Lung (tissue), 12 donors: ENCODE data around the gene MDFIC. TPM values are rescaled to one million over a fixed set of nuclear protein-coding genes. Genes with fewer than 3 reads are reported as not detected.

Experiments
- ATAC-seq: fragments of 200-7000 bp; cut with Tn5 transposase; one replicate; pipeline ENCODE4 v1.9.1; 2020; ENCODE audit warnings: moderate number of reproducible peaks; ENCODE audit not compliant: insufficient read depth, low FRiP score
- DNase-seq, 3 donors: peaks; one replicate each; pipeline ENCODE4 v3.0.0-alpha.2; 2013 to 2017
- H3K27ac ChIP-seq, 2 donors: one replicate each; pipeline ENCODE4 v1.5.1; 2013; ENCODE audit warnings: mild to moderate bottlenecking in 2 of 2, moderate library complexity in 2 of 2, control low read depth in 1 of 2, inconsistent platforms in 1 of 2, low read depth in 1 of 2, low read length in 1 of 2
- H3K27me3 ChIP-seq, 3 donors: one replicate each; pipeline ENCODE4 v1.5.1; 2013; ENCODE audit warnings: low read length in 2 of 3; ENCODE audit not compliant: control insufficient read depth in 3 of 3, insufficient read depth in 3 of 3
- H3K36me3 ChIP-seq, 4 donors: one replicate each; pipeline ENCODE4 v1.5.1; 2013; ENCODE audit warnings: low read length in 4 of 4, mild to moderate bottlenecking in 1 of 4, moderate library complexity in 1 of 4; ENCODE audit not compliant: control insufficient read depth in 4 of 4, insufficient read depth in 4 of 4
- H3K4me1 ChIP-seq, 5 donors: one replicate each; pipeline ENCODE4 v1.5.1; 2013; ENCODE audit warnings: low read length in 5 of 5, mild to moderate bottlenecking in 2 of 5, moderate library complexity in 1 of 5; ENCODE audit not compliant: control insufficient read depth in 5 of 5, insufficient read depth in 5 of 5
- H3K4me3 ChIP-seq: one replicate; pipeline ENCODE4 v1.5.1; 2013; ENCODE audit warnings: mild to moderate bottlenecking, control low read depth, moderate library complexity
- H3K9ac ChIP-seq, 2 donors: one replicate each; pipeline ENCODE4 v1.5.1; 2013; ENCODE audit warnings: low read length in 2 of 2, control low read depth in 1 of 2; ENCODE audit not compliant: insufficient read depth in 1 of 2
- H3K9me3 ChIP-seq, 4 donors: one replicate each; pipeline ENCODE4 v1.5.1; 2013; ENCODE audit warnings: low read length in 3 of 4, mild to moderate bottlenecking in 1 of 4, moderate library complexity in 1 of 4; ENCODE audit not compliant: control insufficient read depth in 4 of 4, insufficient read depth in 3 of 4
- CTCF ChIP-seq: IDR thresholded peaks from 2 replicates; pipeline ENCODE4 v1.5.1; 2012; ENCODE audit warnings: mild to moderate bottlenecking; ENCODE audit errors: control extremely low read depth, extremely low read depth
- WGBS, 2 donors: extraction: QIAGEN DNeasy Blood & Tissue Kit; methylation state at CpG; one replicate each; pipeline ENCODE4 v1.1.7; 2013; 5-methylcytosine and 5-hydroxymethylcytosine counted together
- polyA plus RNA-seq, 2 donors: library from polyadenylated mRNA; stranded (reverse); fragments of 200-250 nt; gene quantifications; one replicate each; pipeline ENCODE4 v1.2.1, GENCODE V29; 2013
- total RNA-seq, 2 donors: library from RNA; depleted of rRNA in 1 of 2; stranded (reverse); fragments of >200 nt in 1 of 2; gene quantifications; one replicate each; pipeline ENCODE4 v1.2.1, GENCODE V29; 2014 to 2021
- donor health status: control.
- donor health status: control.
- donor health status: Bipolar disorder and iron deficiency.
- donor health status: healthy.
- donor health status: DM: yes; HTN: yes; CAD: no.

MDFIC gene
- total and polyA plus RNA-seq, 4 donors, result 13.3 to 55.5 (median 25.5) TPM

DNA sequence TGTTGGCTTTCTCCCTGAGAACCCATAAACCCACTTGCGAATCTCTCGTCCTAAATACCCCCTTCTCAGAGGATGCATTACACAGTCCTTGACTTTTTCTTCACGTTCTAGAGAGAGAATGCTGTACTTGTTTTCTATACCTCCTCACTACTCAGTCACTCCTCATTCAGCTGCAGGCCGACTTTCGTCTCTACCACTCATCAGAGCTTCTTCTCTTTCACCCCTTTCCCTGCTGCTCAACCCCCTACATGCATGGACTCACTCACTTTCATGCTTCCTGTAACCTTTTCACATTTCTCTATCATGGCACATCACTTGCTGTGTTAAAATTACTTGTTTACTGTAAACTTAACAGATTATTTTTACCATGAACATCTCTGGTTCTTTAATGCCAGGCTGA is 19.8 kb downstream of the MDFIC start:
- Histone ChIP-seq H3K27ac (no peak overlapping the region), H3K27me3 (no peaks in the 10 kb centered on the region), H3K36me3 (peaks cover 0 to 3% (median 1%) of the 10 kb centered on the region in 4 donors), H3K9me3 (no peaks in the 10 kb centered on the region), H3K9ac (no peak overlapping the region), H3K4me1 (peaks cover 0 to 22% (median 0%) of the 10 kb centered on the region in 5 donors), H3K4me3 (no peak overlapping the region)
- no peak for TF ChIP-seq CTCF
- ATAC-seq, result no peak
- WGBS, 2 donors, result 95% methylated on average over 5 of the region's 5 CpGs
- DNase-seq, result no peak

GRCh38 chr7:114942446-114943175 is 20.7 kb downstream of the MDFIC start:
- H3K27me3 ChIP-seq, result no peaks in the 10 kb centered on the region
- H3K9ac ChIP-seq, result no peak overlapping the region
- no peak overlapping the region for H3K27ac ChIP-seq
- peaks cover 0 to 3% (median under 1%) of the 10 kb centered on the region in 4 donors for H3K36me3 ChIP-seq
- no peak for DNase-seq
- WGBS, 2 donors, result 77 to 78% methylated on average over 9 of the region's 9 CpGs
- TF ChIP-seq CTCF, result no peak
- H3K4me3 ChIP-seq, result no peak overlapping the region
- peaks cover 0 to 22% (median 0%) of the 10 kb centered on the region in 5 donors for H3K4me1 ChIP-seq
- ATAC-seq, result no peak
- no peaks in the 10 kb centered on the region for H3K9me3 ChIP-seq

DNA sequence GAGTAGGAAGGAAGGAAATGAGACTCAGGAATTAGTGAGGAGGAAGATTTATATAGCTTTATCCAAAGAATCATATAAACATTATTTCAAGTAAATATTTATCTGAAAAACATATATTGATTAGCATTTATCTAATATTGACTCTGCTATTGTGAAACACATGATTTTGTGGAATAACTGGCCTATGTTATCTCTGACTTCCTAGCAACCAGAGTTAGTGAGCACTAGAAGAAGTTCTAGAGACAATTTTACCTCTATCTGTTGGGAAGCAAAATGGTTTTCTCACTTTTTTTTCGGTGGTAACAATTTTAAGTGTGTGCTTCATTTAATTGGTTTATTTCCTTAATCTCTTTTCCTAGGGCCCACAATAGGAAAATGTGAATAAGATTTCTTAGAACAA is 21.6 kb downstream of the MDFIC start:
- DNase-seq, result no peak
- WGBS, 2 donors, result 89 to 100% methylated on average over 1 of the region's 1 CpG
- peaks cover 0 to 3% (median 0%) of the 10 kb centered on the region in 4 donors for H3K36me3 ChIP-seq
- H3K4me3 ChIP-seq, result no peak overlapping the region
- no peak for TF ChIP-seq CTCF
- no peaks in the 10 kb centered on the region for H3K27me3 ChIP-seq
- H3K27ac ChIP-seq, result no peak overlapping the region
- no peaks in the 10 kb centered on the region for H3K9me3 ChIP-seq
- H3K4me1 ChIP-seq, result peaks cover 0 to 22% (median 0%) of the 10 kb centered on the region in 5 donors
- no peak for ATAC-seq
- H3K9ac ChIP-seq, result no peak overlapping the region
